ENCODE measurements around the gene DYNC1I1. TPM values are rescaled to one million over a fixed set of nuclear protein-coding genes. Genes with fewer than 3 reads are reported as not detected.

DYNC1I1 gene
- total and polyA plus RNA-seq, 2 experiments from 2014 or later: 1.4 to 4.1 TPM

DNA sequence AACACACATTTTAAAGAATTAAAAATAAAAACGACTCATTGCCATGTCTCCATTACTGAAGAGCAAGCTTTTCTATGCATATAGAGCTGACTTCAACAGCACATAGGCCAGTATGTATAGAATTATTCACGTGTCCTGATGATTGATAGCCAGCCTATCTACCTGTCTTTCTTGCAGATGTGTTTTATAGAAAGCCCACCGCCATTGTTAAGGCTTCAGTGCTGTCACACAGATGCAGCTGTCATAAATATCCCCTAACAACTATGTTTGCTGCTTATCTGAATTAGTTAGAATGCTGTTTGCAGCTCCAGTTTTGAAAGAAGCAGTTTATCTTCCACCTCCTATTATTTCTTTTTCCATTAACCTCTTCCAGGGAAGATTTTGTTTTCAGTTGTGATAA lies 313.6 kb downstream of the DYNC1I1 start (continued):
- no peak for TF ChIP-seq CTCF (conservative IDR thresholded peaks at IDR 0.05; ENCODE audit: low read depth in 2 of 2)
- no peak for TF ChIP-seq ZNF114 (CRISPR knock-in tag; IDR thresholded peaks at IDR 0.05)
- TF ChIP-seq ZNF331 (CRISPR knock-in tag; IDR thresholded peaks at IDR 0.05; ENCODE audit: low read depth): no peak
- TF ChIP-seq JUNB (IDR thresholded peaks at IDR 0.05; ENCODE audit: unreplicated experiment): no peak
- TF ChIP-seq STAT1 (IDR thresholded peaks at IDR 0.05; ENCODE audit: unreplicated experiment): no peak

- Mint-ChIP-seq H3K27me3 (ENCODE audit: insufficient read depth, low read depth, poor library complexity) (no peaks in the 10 kb centered on the region), H3K4me3 (no peak overlapping the region), H3K9me3 (no peaks in the 10 kb centered on the region), H3K36me3 (ENCODE audit: low read depth) (no peaks in the 10 kb centered on the region), H3K27ac (no peak overlapping the region), H3K4me1 (no peaks in the 10 kb centered on the region)
- DNase-seq (ENCODE audit: low spot score) (no peak), ATAC-seq (no peak)
- Histone ChIP-seq H3K27ac (ENCODE audit: low read depth) (no peak overlapping the region), H3K79me2 (replicated peaks; ENCODE audit: insufficient read depth) (no peaks in the 10 kb centered on the region), H3F3A (replicated peaks; ENCODE audit: low read depth) (no peaks in the 10 kb centered on the region), H2AFZ (no peak overlapping the region), H3K9me2 (ENCODE audit: insufficient read depth) (no peaks in the 10 kb centered on the region), H3K27me3 (ENCODE audit: insufficient read depth) (no peaks in the 10 kb centered on the region), H3K4me3 (no peak overlapping the region), H3K4me1 (ENCODE audit: insufficient read depth) (no peaks in the 10 kb centered on the region), H4K20me1 (replicated peaks; ENCODE audit: insufficient read depth) (no peaks in the 10 kb centered on the region), H3K4me2 (no peak overlapping the region), H3K36me3 (ENCODE audit: insufficient read depth) (no peaks in the 10 kb centered on the region)
- TF ChIP-seq EZH2 (IDR thresholded peaks at IDR 0.05; ENCODE audit: low read depth, unreplicated experiment): no peak
- TF ChIP-seq ZNF114 (CRISPR knock-in tag; IDR thresholded peaks at IDR 0.05): no peak
- no peak for TF ChIP-seq NANOG (IDR thresholded peaks at IDR 0.05; ENCODE audit: borderline replicate concordance)
- TF ChIP-seq CREB1 (CRISPR knock-in tag; IDR thresholded peaks at IDR 0.05; ENCODE audit: low read depth): no peak
- TF ChIP-seq ZNF462 (CRISPR knock-in tag; IDR thresholded peaks at IDR 0.05): no peak
- TF ChIP-seq, protein P1, sequence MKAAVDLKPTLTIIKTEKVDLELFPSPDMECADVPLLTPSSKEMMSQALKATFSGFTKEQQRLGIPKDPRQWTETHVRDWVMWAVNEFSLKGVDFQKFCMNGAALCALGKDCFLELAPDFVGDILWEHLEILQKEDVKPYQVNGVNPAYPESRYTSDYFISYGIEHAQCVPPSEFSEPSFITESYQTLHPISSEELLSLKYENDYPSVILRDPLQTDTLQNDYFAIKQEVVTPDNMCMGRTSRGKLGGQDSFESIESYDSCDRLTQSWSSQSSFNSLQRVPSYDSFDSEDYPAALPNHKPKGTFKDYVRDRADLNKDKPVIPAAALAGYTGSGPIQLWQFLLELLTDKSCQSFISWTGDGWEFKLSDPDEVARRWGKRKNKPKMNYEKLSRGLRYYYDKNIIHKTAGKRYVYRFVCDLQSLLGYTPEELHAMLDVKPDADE (IDR thresholded peaks at IDR 0.05): no peak
- no peak for TF ChIP-seq EZH2phosphoT487 (IDR thresholded peaks at IDR 0.05; ENCODE audit: unreplicated experiment)
- no peak for TF ChIP-seq ZNF331 (CRISPR knock-in tag; IDR thresholded peaks at IDR 0.05; ENCODE audit: low read depth)
- TF ChIP-seq JUNB (IDR thresholded peaks at IDR 0.05; ENCODE audit: unreplicated experiment): no peak
- no peak for TF ChIP-seq STAT1 (IDR thresholded peaks at IDR 0.05; ENCODE audit: unreplicated experiment)
Measured at GRCh38 chr7:96088579-96088978, 316.2 kb downstream of the DYNC1I1 start.

Measured in GM23338 (cell line).